GM18499 (cell line): ENCODE results near the gene WARS2.

ENCODE experiments used
- ATAC-seq: cut with Tn5 transposase; IDR thresholded peaks from one replicate; pipeline ENCODE4 v1.9.1; 2021; ENCODE audit warnings: moderate number of reproducible peaks; ENCODE audit not compliant: insufficient read depth, unreplicated experiment

WARS2 gene

DNA sequence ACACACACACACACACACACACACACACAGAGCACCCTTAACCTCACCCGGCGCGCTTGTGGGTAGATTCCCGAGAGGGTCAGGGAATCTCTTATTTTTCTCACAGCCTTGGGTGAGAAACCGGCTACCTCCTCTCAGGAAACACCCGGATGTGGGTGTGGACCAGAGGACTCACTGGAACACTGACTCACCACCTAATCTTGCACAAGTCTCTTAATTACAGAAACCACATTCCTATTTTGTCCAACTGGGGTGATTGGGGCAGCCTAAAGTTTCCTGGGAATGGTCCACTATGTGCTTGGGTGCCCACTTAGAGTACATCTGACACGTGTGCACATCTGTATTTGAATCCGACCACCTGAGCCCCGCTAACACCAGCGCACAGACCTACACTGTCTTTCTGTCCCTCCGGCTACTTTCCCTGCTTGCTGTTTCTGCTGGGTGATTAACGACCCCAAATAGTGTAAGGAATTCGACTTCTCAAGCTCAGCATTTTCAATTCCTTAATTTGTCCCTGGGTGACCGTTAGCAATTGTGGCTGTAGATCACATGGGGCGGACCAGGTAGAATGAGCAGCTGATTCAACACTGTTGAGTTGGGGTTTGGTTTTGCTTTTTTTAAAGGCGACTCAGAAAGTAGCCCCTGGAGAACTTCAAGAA, 138.3 kb downstream of the WARS2 start:
- no peak for ATAC-seq

DNA sequence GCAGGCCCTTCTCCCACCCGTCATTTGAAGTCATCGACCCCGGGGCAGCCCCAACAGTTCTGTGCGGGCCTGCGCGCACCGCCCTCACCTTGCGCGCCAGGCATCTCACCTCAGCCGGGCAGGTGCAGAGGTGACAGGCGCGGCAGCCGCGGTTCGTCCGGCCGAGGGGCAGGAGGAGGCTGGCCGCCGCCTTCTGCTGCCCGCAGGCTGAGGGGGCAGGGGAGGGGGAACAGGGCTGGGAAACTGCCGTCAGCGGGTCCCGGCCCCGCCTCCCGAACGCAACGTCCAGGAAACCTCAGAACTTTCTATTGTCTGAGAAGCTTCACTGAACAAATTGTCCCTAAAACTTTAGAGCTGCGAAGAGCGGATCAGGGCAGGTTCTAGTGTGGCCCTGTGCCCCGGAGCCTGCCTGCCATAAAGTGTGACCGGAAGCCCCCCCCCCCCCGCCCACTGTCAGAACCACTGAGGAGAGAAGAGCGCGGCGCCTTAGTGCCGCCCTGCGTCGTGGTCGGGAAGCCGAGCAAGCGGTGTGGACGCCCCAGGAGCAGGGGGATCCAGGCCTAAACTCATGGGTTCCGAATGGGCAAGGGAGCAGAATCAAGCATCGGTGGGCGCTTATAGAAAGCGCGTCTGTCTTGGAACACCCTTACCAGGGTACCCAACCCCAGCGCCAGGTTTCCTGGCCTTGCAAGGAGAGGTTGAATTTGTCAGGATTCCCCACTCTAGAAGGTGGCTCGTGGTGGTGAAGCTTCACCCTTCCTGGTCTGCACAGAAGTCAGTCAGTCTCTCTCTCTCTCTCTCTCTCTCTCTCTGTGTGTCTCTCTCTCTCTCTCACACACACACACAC, 139.0 kb downstream of the WARS2 start:
- no peak for ATAC-seq

DNA sequence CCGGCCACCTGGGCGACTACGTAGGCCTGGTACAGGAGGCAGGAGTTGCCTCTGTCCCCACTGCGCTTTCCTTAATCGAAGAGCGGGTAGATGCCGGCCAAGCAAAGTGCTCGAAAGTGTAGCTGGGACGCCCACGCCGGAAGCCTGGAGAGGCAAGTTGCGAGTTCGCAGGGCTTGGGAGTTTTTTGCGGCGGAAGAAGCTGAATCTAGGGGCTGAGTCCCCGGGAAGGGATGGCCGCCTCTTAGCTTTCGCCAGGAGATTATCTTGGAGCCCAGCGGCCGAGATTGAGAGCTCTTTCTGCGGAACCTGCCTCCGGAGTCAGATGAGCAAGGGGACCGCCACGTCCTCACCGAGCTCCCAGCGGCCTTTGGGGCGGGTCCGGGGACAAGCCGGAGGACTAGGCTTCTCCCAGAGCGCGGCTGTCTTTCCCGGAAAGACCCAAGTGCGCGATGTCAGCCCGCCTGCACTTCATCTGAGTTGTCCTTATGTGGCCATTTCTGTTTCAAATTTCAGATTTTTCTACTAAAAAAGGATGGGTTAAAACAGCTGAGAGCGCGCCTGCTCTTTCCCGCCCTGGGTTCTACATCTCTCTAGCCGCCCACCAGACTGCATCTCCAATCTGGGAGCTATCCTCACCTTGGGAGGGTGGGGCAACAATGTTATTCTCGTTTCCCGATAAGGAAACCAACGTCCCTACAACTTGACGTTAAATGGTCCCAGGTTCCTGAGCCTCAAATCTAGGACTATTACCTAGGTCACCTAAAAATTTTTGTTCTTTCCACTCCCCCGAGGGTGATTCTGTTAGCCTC, 139.9 kb downstream of the WARS2 start:
- ATAC-seq = no peak

DNA sequence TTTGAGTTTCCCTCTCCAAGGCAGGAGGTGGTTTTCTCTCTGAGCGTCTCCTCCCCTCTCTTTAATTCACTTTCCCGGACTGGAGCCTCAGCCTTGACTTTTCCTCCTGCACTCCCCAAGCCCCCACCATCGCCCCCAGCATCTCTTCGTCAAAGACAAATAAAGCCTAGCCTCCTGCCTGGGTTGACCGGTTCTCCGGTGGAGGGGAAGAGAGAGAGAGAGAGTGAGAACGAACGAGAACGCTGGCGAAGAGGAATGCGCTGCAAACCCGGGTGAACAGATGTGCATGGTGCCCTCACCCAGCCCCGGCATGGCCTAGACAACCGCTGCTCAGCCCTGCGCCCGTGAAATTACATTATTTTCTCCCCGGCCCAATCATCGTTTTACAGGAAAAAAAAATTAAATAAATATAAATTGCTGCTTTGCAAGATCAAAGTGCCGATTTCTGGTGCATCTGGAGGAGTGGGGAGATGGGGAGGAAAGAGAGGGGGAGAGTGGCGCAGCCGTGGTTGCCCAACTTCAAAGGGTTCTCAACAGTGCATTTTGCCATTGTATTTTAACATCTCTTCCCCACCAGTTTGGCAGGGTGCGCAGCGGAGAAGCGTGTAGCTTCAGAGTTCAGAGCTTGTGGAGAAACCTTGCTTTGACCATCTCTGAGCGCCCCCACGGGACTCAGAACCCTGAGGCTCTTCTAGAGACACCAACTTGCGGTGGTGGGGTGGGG, 140.9 kb downstream of the WARS2 start:
- ATAC-seq = no peak

DNA sequence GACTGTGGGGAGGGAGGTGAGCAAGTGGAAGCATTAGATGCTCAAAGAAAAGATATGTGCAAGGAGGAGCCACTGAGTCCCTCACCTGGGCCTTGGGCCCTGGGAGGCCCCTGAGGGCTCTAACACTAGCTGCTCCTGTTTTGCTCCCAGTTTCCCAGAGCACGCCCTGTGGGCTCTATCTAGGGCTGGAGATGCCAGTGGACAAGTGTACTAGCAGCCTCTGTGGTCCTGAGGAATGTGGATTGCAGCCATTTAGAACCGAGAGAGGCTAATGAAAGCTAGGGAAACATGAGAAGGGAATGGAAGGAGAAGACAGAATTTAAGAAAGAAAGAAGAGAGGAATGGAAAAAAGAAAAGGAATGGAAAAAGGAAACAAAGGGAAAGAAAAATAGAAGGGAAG, 142.3 kb downstream of the WARS2 start:
- no peak for ATAC-seq

- ATAC-seq = no peak
Measured at GRCh38 chr1:118997225-118997624, 143.2 kb downstream of the WARS2 start.

GRCh38 chr1:118995312-118996016, 145.0 kb downstream of the WARS2 start:
- ATAC-seq = no peak

- no peak for ATAC-seq
Measured at GRCh38 chr1:118993700-118994026, 146.8 kb downstream of the WARS2 start.

- no peak for ATAC-seq
Measured at GRCh38 chr1:118992868-118993699, 147.4 kb downstream of the WARS2 start.

DNA sequence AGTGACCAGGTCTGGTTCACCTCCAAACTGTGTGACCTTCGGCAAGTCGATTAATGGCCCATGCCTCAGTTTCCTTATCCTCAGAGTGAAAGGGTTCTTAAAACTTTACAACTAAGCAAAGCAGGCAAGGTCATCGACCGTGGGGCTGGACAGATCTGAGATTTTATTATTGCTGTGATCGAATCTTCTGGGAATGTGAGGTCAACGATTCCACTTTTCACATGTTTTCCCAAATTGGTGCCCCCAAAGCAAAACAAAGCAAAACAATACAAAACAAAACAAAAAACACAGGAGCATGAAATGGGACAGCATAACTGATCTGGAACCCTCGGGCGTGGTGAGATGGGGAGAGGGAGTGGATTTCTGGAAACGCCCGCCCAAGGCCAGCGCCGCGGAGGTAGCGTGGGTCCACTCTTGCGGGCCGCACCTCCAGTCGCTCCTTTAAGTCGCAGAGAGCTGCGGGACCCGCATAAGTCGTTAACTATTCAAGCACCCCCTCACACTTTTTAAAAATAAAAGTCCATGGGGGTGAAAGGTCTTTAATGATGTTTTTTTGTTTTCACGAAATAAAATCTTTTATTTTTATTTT, 148.1 kb downstream of the WARS2 start:
- ATAC-seq = no peak

DNA sequence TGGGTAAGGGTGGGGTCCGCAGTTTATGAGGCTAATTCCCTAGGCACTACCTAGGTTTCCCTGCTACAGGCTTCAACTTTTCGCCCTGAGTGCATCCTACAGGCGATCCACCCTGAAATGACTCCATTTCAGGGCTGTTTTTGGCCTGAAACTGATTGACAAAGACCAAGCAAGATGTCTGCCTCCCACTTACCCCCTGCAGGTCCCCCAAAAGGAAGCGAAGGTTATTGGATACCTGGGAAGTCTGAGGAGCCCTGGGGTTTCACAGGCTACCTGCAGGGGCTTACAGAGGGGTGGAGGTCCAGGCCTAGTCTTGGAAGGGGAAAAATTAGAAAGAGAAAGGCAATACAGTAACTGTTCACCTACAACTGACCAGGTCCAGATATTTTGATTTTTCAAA, 149.0 kb downstream of the WARS2 start:
- ATAC-seq = no peak

DNA sequence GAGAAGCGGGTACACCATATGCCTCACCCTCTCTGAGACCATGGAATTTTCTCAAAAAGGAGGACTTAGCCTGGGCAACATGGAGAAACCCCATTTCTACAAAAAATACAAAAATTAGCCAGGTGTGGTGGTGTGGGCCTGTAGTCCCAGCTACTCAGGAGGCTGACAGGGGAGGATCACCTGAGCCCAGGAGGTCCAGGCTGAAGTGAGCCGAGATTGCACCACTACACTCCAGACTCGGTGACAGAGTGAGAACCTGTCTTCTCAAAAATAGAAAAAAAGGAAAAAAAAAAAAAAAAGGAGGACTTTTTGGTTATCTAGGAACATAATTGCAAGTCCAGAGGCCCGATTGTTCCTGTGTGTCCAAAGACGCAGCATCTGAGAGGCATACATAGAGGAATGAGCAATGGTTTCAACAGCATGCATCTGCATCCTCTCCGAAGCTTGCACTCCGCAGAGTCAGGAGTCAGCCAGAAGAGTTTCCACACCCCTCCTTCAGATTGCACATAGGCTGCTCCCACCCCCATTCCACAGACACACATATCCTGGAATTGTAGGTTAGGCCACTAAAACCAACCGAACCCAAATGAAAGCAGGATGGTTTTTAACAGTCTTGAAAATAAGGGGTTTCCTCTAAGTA, 149.8 kb downstream of the WARS2 start:
- no peak for ATAC-seq

- no peak for ATAC-seq
Measured at GRCh38 chr1:118989878-118990378, 150.5 kb downstream of the WARS2 start.

- ATAC-seq = no peak
Measured at GRCh38 chr1:118989006-118989815, 151.2 kb downstream of the WARS2 start.

DNA sequence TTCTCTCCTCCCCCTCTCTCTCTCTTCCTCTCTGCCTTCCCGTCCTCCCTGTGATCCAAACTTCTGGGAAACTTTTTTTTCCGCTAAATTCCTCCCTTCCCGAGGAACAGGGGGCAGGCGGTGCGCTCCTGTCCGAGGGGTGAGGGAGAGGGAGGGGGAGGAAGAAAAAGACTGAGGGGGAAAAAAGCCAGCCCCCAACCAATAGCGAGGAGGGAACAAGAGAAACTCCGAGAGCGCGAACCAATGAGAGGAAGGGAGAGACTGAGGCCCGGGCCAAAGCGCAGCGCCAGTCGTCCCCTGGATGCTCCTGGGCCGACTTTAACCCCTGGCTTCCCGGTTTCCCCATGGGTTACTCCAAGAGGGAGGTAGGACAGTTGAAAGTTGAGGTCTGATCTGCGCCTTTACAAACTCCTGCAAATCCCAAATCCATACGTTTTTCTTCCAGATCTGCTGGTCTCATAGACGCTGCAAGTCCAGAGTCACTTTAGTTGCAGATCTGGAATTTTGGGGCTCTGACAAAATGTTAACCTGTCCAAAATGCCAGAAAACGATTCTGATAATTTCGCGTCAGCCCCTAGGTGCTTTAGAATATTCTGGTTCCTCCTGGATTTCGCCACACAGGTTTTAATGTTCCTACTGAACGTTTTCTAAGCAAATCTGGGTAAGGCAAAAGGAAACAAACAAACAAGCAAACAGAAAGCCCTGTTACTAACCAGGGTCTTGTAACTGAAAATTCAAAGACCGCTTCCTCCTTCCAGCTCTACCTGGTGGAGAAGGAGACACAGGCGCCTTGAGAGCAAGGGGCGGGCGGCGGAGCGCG, 152.1 kb downstream of the WARS2 start, which contains the start of gene TBX15:
TBX15 (minus strand) TSS at position 158 of the 820 bp plus-strand sequence. CDS start 548 bp downstream, outside the sequence.
- ATAC-seq = no peak

GRCh38 chr1:118987468-118988185, 152.8 kb downstream of the WARS2 start:
- ATAC-seq = no peak
